ENCODE data around the gene ZNF619. TPM values are rescaled to one million over a fixed set of nuclear protein-coding genes. Genes with fewer than 3 reads are reported as not detected.

Gene ZNF619
- total and polyA plus RNA-seq, 4 donors: 1.3 to 5.9 (median 3.3) TPM

DNA sequence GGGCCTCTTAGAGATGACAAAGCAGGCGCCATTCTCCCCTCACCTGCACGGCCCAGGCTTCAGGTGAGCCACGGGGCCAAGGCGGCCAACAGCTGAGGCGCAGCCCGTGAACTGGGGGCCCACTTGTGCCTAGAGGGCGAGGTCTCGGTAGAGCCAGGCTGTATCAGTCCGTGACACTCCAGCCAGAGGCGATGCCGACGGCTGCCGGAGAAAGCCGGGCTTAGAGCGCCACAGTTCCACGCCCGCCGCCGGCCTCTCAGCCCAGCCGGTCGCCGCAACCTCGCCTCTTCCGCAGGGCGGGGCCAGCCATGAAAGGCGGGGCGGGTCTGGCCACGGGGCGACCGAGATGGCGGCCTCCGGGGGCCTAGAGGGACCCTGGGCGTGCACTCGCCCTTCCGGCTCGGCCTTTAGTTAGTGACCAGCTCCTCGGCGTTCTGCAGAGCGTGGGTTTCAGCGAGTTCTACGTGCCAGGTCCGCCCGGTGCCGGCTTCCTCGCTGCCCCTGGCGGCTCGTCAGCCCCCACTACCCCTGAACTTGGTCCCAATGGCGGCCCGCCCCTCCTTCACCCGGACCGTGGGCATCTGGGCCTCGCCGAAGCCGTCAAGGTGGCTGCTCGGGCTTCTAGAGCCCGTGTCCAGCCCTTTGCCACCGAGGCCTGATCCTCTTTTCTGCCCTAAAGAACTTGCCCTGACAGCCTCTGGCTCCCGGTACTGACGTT lies 47.8 kb downstream of the ZNF619 start, which contains the start of gene ZNF621:
TSS of gene ZNF621 (plus strand) at position 393 of the 718 bp plus-strand sequence. CDS start 881 bp downstream, outside the sequence.
- Histone ChIP-seq H3K27me3 (ENCODE audit: control insufficient read depth in 4 of 4, insufficient read depth in 4 of 4, low read length in 3 of 4) (no peaks in the 10 kb centered on the region), H3K9ac (ENCODE audit: low read depth in 1 of 2, low read length in 2 of 2) (peak within 1 kb of the TSS; percentile 51 to 85), H3K4me1 (ENCODE audit: control insufficient read depth in 4 of 4, insufficient read depth in 4 of 4, low read length in 3 of 4) (peaks cover 0 to 18% (median 8%) of the 10 kb centered on the region in 4 donors), H3K4me3 (ENCODE audit: low read depth in 1 of 3, low read length in 3 of 3) (peak within 1 kb of the TSS; percentile 69 to 96 (median 71)), H3K27ac (ENCODE audit: low read depth in 1 of 2, low read length in 2 of 2) (peak within 1 kb of the TSS; percentile 68 to 76), H3K36me3 (ENCODE audit: control insufficient read depth in 4 of 4, insufficient read depth in 3 of 4, low read depth in 1 of 4, low read length in 3 of 4) (peaks cover 0 to 18% (median 12%) of the 10 kb centered on the region in 4 donors), H3K9me3 (ENCODE audit: control insufficient read depth in 4 of 4, low read length in 3 of 4) (no peaks in the 10 kb centered on the region)
- DNase-seq (ENCODE audit: low spot score): peak; percentile 92
- TF ChIP-seq, protein P1, sequence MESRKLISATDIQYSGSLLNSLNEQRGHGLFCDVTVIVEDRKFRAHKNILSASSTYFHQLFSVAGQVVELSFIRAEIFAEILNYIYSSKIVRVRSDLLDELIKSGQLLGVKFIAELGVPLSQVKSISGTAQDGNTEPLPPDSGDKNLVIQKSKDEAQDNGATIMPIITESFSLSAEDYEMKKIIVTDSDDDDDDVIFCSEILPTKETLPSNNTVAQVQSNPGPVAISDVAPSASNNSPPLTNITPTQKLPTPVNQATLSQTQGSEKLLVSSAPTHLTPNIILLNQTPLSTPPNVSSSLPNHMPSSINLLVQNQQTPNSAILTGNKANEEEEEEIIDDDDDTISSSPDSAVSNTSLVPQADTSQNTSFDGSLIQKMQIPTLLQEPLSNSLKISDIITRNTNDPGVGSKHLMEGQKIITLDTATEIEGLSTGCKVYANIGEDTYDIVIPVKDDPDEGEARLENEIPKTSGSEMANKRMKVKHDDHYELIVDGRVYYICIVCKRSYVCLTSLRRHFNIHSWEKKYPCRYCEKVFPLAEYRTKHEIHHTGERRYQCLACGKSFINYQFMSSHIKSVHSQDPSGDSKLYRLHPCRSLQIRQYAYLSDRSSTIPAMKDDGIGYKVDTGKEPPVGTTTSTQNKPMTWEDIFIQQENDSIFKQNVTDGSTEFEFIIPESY (IDR thresholded peaks at IDR 0.05): no peak
- TF ChIP-seq FOXA2 (IDR thresholded peaks at IDR 0.05) (peak; percentile 31), SP1 (IDR thresholded peaks at IDR 0.05) (peak; percentile 42), CTCF (IDR thresholded peaks at IDR 0.05; ENCODE audit: low read depth, low read length, missing input control) (no peak), FOXA1 (IDR thresholded peaks at IDR 0.05) (peak; percentile 9), RAD21 (IDR thresholded peaks at IDR 0.05) (peak; percentile 41 to 51), JUND (IDR thresholded peaks at IDR 0.05) (no peak), MAX (IDR thresholded peaks at IDR 0.05) (no peak), HNF4A (conservative IDR thresholded peaks at IDR 0.05) (no peak), NR2F2 (IDR thresholded peaks at IDR 0.05) (peak; percentile 44), YY1 (IDR thresholded peaks at IDR 0.05) (peak; percentile 96), GABPA (IDR thresholded peaks at IDR 0.05 in 1 of 2, conservative IDR thresholded peaks at IDR 0.05 in 1 of 2) (peak in 1 of 2 donors; percentile 77), RXRA (IDR thresholded peaks at IDR 0.05) (no peak), TAF1 (conservative IDR thresholded peaks at IDR 0.05) (peak; percentile 81), REST (IDR thresholded peaks at IDR 0.05) (peak; percentile 87), HNF4G (IDR thresholded peaks at IDR 0.05) (no peak), EGR1 (IDR thresholded peaks at IDR 0.05; ENCODE audit: low read depth in 2 of 2) (no peak)
- TF ChIP-seq, protein P2, sequence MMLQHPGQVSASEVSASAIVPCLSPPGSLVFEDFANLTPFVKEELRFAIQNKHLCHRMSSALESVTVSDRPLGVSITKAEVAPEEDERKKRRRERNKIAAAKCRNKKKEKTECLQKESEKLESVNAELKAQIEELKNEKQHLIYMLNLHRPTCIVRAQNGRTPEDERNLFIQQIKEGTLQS (IDR thresholded peaks at IDR 0.05): no peak
- under 1% methylated on average over 59 of the region's 59 CpGs for WGBS
